GM12873 (cell line): ENCODE measurements around the gene CRACDL.

Experiments used
- CTCF ChIP-seq: IDR thresholded peaks from 2 replicates; pipeline ENCODE4 v1.5.1; 2012; ENCODE audit warnings: low read depth, mild to moderate bottlenecking, moderate library complexity, low read length, control low read depth; ENCODE audit not compliant: insufficient read depth; ENCODE audit errors: missing control alignments

The CRACDL gene

GRCh38 chr2:98825404-98825803 lies 110.6 kb downstream of the CRACDL start:
- no peak for TF ChIP-seq CTCF

GRCh38 chr2:98825020-98825350 lies 111.0 kb downstream of the CRACDL start:
- TF ChIP-seq CTCF: no peak

GRCh38 chr2:98824256-98825019 lies 111.6 kb downstream of the CRACDL start:
- no peak for TF ChIP-seq CTCF

GRCh38 chr2:98823196-98824170 lies 112.5 kb downstream of the CRACDL start:
- no peak for TF ChIP-seq CTCF

GRCh38 chr2:98822301-98823164 lies 113.5 kb downstream of the CRACDL start:
- no peak for TF ChIP-seq CTCF

- no peak for TF ChIP-seq CTCF
Observed at GRCh38 chr2:98821629-98822135, 114.3 kb downstream of the CRACDL start.
